HG02840 (cell line): ENCODE measurements around the gene KRTAP5-11.
"Not testable (repeated sequence)": the region's sequence is repeated elsewhere in the genome, so short reads cannot be mapped to it uniquely, and the experiment has no call there.

Source experiments
- ATAC-seq: cut with Tn5 transposase; IDR thresholded peaks from one replicate; pipeline ENCODE4 v1.9.1; 2021; ENCODE audit warnings: mild to moderate bottlenecking, moderate library complexity, moderate number of reproducible peaks; ENCODE audit not compliant: unreplicated experiment, low FRiP score

KRTAP5-11 gene

GRCh38 chr11:71582969-71583368 lies 294 bp upstream of the KRTAP5-11 start:
- not testable (repeated sequence) for ATAC-seq

GRCh38 chr11:71581826-71582225 lies 849 bp downstream of the KRTAP5-11 start:
- ATAC-seq: no peak

- ATAC-seq: no peak
These were observed 2.3 kb downstream of the KRTAP5-11 start for GRCh38 chr11:71580057-71581003.

GRCh38 chr11:71579513-71579912 lies 3.2 kb downstream of the KRTAP5-11 start:
- ATAC-seq: not testable (repeated sequence)

GRCh38 chr11:71577469-71578004 lies 5.1 kb downstream of the KRTAP5-11 start:
- no peak for ATAC-seq

GRCh38 chr11:71576688-71577465 lies 5.8 kb downstream of the KRTAP5-11 start:
- ATAC-seq: not testable (repeated sequence)

- ATAC-seq: no peak
These were observed 6.8 kb downstream of the KRTAP5-11 start for GRCh38 chr11:71575723-71576424.

- no peak for ATAC-seq
These were observed 8.3 kb downstream of the KRTAP5-11 start for GRCh38 chr11:71574418-71574817.

GRCh38 chr11:71572811-71573210 lies 9.9 kb downstream of the KRTAP5-11 start:
- ATAC-seq: no peak

- not testable (repeated sequence) for ATAC-seq
These were observed 11.4 kb downstream of the KRTAP5-11 start for GRCh38 chr11:71571101-71571850.

- ATAC-seq: no peak
These were observed 13.8 kb downstream of the KRTAP5-11 start for GRCh38 chr11:71568704-71569349.

- ATAC-seq: not testable (repeated sequence)
These were observed 15.0 kb downstream of the KRTAP5-11 start for GRCh38 chr11:71567633-71568032.

GRCh38 chr11:71566626-71567599 lies 15.8 kb downstream of the KRTAP5-11 start:
- ATAC-seq: not testable (repeated sequence)

- ATAC-seq: no peak
These were observed 16.5 kb downstream of the KRTAP5-11 start for GRCh38 chr11:71566081-71566620.

- no peak for ATAC-seq
These were observed 17.4 kb downstream of the KRTAP5-11 start, which contains the start of gene KRTAP5-10 for GRCh38 chr11:71565263-71565662. KRTAP5-10 (plus strand) TSS chr11:71565563; CDS start chr11:71565588, 25 bp downstream.

- no peak for ATAC-seq
These were observed 18.2 kb downstream of the KRTAP5-11 start for GRCh38 chr11:71564430-71564829.

- ATAC-seq: no peak
These were observed 19.3 kb downstream of the KRTAP5-11 start for GRCh38 chr11:71563406-71563805.

- no peak for ATAC-seq
These were observed 20.6 kb downstream of the KRTAP5-11 start for GRCh38 chr11:71562120-71562519.
